GM23338 (cell line): ENCODE results near the gene FBXO38.

Experiments
- CREB1 ChIP-seq: fragments of 250-450 bp; sonication (Bioruptor Pico); IDR thresholded peaks from 2 replicates; pipeline ENCODE4 v1.5.0; 2020; ENCODE audit warnings: low read depth, mild to moderate bottlenecking, moderate library complexity
- CTCF ChIP-seq, 2 experiments: fragments of 200-600 bp in 1 of 2; sonication (generic) in 1 of 2; conservative IDR thresholded peaks; 2 replicates each; pipeline versions ENCODE4 v1.5.1 to v1.6.1; 2016 to 2017; ENCODE audit warnings: antibody characterized with exemption in 2 of 2, low read depth in 2 of 2, mild to moderate bottlenecking in 2 of 2, moderate library complexity in 1 of 2
- ETS1 ChIP-seq: IDR thresholded peaks from 2 replicates; pipeline ENCODE4 v1.6.1; 2016; ENCODE audit warnings: antibody characterized with exemption
- EZH2 ChIP-seq: fragments of 200-600 bp; sonication (generic); IDR thresholded peaks from one replicate; pipeline ENCODE4 v1.8.0; 2017; ENCODE audit warnings: antibody characterized with exemption, mild to moderate bottlenecking, low read depth; ENCODE audit not compliant: unreplicated experiment
- EZH2phosphoT487 ChIP-seq: fragments of 200-600 bp; sonication (generic); IDR thresholded peaks from one replicate; pipeline ENCODE4 v1.8.1; 2018; ENCODE audit warnings: antibody characterized with exemption; ENCODE audit not compliant: unreplicated experiment
- JUNB ChIP-seq: IDR thresholded peaks from one replicate; pipeline ENCODE4 v1.6.1; 2016; ENCODE audit warnings: antibody characterized with exemption; ENCODE audit not compliant: unreplicated experiment
- POLR2AphosphoS5 ChIP-seq: IDR thresholded peaks from 2 replicates; pipeline ENCODE4 v1.6.1; 2016; ENCODE audit warnings: antibody characterized with exemption, low read depth
- REST ChIP-seq: IDR thresholded peaks from one replicate; pipeline ENCODE4 v1.6.1; 2018; ENCODE audit warnings: antibody characterized with exemption; ENCODE audit not compliant: unreplicated experiment
- STAT1 ChIP-seq: IDR thresholded peaks from one replicate; pipeline ENCODE4 v1.6.1; 2016; ENCODE audit warnings: antibody characterized with exemption; ENCODE audit not compliant: unreplicated experiment
- ZNF114 ChIP-seq: fragments of 250-450 bp; sonication (Bioruptor Pico); IDR thresholded peaks from 2 replicates; pipeline ENCODE4 v1.5.0; 2020; ENCODE audit warnings: mild to moderate bottlenecking, moderate library complexity
- ZNF331 ChIP-seq: fragments of 250-450 bp; sonication (Bioruptor Pico); IDR thresholded peaks from 2 replicates; pipeline ENCODE4 v1.5.0; 2020; ENCODE audit warnings: low read depth, mild to moderate bottlenecking, moderate library complexity
- ZNF462 ChIP-seq: fragments of 250-450 bp; sonication (Bioruptor Pico); IDR thresholded peaks from 2 replicates; pipeline ENCODE4 v1.5.0; 2020; ENCODE audit warnings: mild to moderate bottlenecking, moderate library complexity

- TF ChIP-seq ETS1 = no peak
- TF ChIP-seq CTCF (conservative IDR thresholded peaks at IDR 0.05; ENCODE audit: low read depth in 2 of 2) = no peak
- TF ChIP-seq EZH2 = no peak
- no peak for TF ChIP-seq STAT1
- TF ChIP-seq REST = no peak
- no peak for TF ChIP-seq POLR2AphosphoS5
- TF ChIP-seq CREB1 (CRISPR knock-in tag) = no peak
- TF ChIP-seq EZH2phosphoT487 = no peak
- no peak for TF ChIP-seq ZNF331
- TF ChIP-seq ZNF462 = no peak
- TF ChIP-seq ZNF114 (CRISPR knock-in tag) = no peak
- TF ChIP-seq JUNB = no peak
Observed at GRCh38 chr5:148401604-148402003, 17.8 kb downstream of the FBXO38 start.
